Islet of Langerhans (tissue), 1 donor: Measurements from ENCODE around the gene DLGAP1.
"Not testable (repeated sequence)": the region's sequence is repeated elsewhere in the genome, so short reads cannot be mapped to it uniquely, and the experiment has no call there.

Experiments used
- FAIRE-seq: peaks from one replicate; lab custom pipeline; 2011; peaks lifted over from hg19 to GRCh38; lab: Jason Lieb, UNC

DLGAP1 gene

GRCh38 chr18:3715231-3716080 lies 739.7 kb downstream of the DLGAP1 start:
- no peak for FAIRE-seq

- FAIRE-seq, result no peak
These were observed 741.4 kb downstream of the DLGAP1 start for GRCh38 chr18:3713708-3714107.

- no peak for FAIRE-seq
These were observed 741.9 kb downstream of the DLGAP1 start for GRCh38 chr18:3713166-3713565.

GRCh38 chr18:3712491-3712890 lies 742.6 kb downstream of the DLGAP1 start:
- FAIRE-seq, result no peak

- no peak for FAIRE-seq
These were observed 744.3 kb downstream of the DLGAP1 start for GRCh38 chr18:3710712-3711301.

GRCh38 chr18:3709205-3709604 lies 745.9 kb downstream of the DLGAP1 start:
- no peak for FAIRE-seq

- FAIRE-seq, result no peak
These were observed 748.6 kb downstream of the DLGAP1 start for GRCh38 chr18:3706279-3707097.

- FAIRE-seq, result no peak
These were observed 750.4 kb downstream of the DLGAP1 start for GRCh38 chr18:3704556-3705344.

- no peak for FAIRE-seq
These were observed 751.4 kb downstream of the DLGAP1 start for GRCh38 chr18:3703732-3704176.

- FAIRE-seq, result not testable (repeated sequence)
These were observed 755.2 kb downstream of the DLGAP1 start for GRCh38 chr18:3699707-3700567.

GRCh38 chr18:3694030-3694778 lies 760.9 kb downstream of the DLGAP1 start:
- FAIRE-seq, result not testable (repeated sequence)

GRCh38 chr18:3693410-3693809 lies 761.7 kb downstream of the DLGAP1 start:
- no peak for FAIRE-seq

- FAIRE-seq, result no peak
These were observed 762.4 kb downstream of the DLGAP1 start for GRCh38 chr18:3692691-3693090.

- no peak for FAIRE-seq
These were observed 762.9 kb downstream of the DLGAP1 start for GRCh38 chr18:3692113-3692621.

- no peak for FAIRE-seq
These were observed 763.4 kb downstream of the DLGAP1 start for GRCh38 chr18:3691705-3692104.

- no peak for FAIRE-seq
These were observed 764.4 kb downstream of the DLGAP1 start for GRCh38 chr18:3690764-3691066.

- FAIRE-seq, result no peak
These were observed 764.9 kb downstream of the DLGAP1 start for GRCh38 chr18:3689986-3690763.

- FAIRE-seq, result no peak
These were observed 766.0 kb downstream of the DLGAP1 start for GRCh38 chr18:3689091-3689490.

GRCh38 chr18:3688690-3689089 lies 766.4 kb downstream of the DLGAP1 start:
- no peak for FAIRE-seq
